Activated CD8-positive, alpha-beta memory T cell treated with anti-CD3 and anti-CD28 coated beads, Interleukin-2, amount 50 U/mL, for 4 hours (primary cell): ENCODE results near the gene SLC16A13.

Source experiments
- DNase-seq: peaks from one replicate; pipeline ENCODE4 v3.0.0-alpha.2; 2020

The SLC16A13 gene

GRCh38 chr17:7014261-7014994 lies 21.4 kb upstream of the SLC16A13 start:
- DNase-seq, result peak; percentile 97

- peak; percentile 72 for DNase-seq
Observed at GRCh38 chr17:7014995-7015958, 20.5 kb upstream of the SLC16A13 start.

GRCh38 chr17:7016418-7016817 lies 19.4 kb upstream of the SLC16A13 start:
- DNase-seq, result no peak

- DNase-seq, result no peak
Observed at GRCh38 chr17:7016886-7017826, 18.7 kb upstream of the SLC16A13 start.

- DNase-seq, result no peak
Observed at GRCh38 chr17:7017827-7018200, 18.0 kb upstream of the SLC16A13 start.

GRCh38 chr17:7018331-7018964 lies 17.4 kb upstream of the SLC16A13 start:
- no peak for DNase-seq

GRCh38 chr17:7019367-7019766 lies 16.4 kb upstream of the SLC16A13 start:
- DNase-seq, result no peak

- DNase-seq, result no peak
Observed at GRCh38 chr17:7019839-7020519, 15.8 kb upstream of the SLC16A13 start.

GRCh38 chr17:7020894-7021664 lies 14.7 kb upstream of the SLC16A13 start:
- no peak for DNase-seq

GRCh38 chr17:7021993-7022778 lies 13.6 kb upstream of the SLC16A13 start:
- peak; percentile 82 for DNase-seq

- DNase-seq, result no peak
Observed at GRCh38 chr17:7022781-7023571, 12.8 kb upstream of the SLC16A13 start, which contains the start of gene BCL6B. BCL6B (plus strand) TSS chr17:7023050; CDS start chr17:7023672, 622 bp downstream.

GRCh38 chr17:7023576-7024401 lies 12.0 kb upstream of the SLC16A13 start:
- DNase-seq, result peak; percentile 93

GRCh38 chr17:7024402-7024785 lies 11.4 kb upstream of the SLC16A13 start:
- no peak for DNase-seq

GRCh38 chr17:7025245-7025644 lies 10.6 kb upstream of the SLC16A13 start:
- DNase-seq, result no peak

GRCh38 chr17:7026471-7027115 lies 9.2 kb upstream of the SLC16A13 start:
- DNase-seq, result no peak

- no peak for DNase-seq
Observed at GRCh38 chr17:7027335-7027734, 8.5 kb upstream of the SLC16A13 start.

- no peak for DNase-seq
Observed at GRCh38 chr17:7029096-7029495, 6.7 kb upstream of the SLC16A13 start.

GRCh38 chr17:7029659-7030058 lies 6.2 kb upstream of the SLC16A13 start:
- DNase-seq, result no peak
